ENCODE measurements around the gene TMPRSS13. TPM values are rescaled to one million over a fixed set of nuclear protein-coding genes. Genes with fewer than 3 reads are reported as not detected.
A peak's percentile ranks its signal among the peaks of the same experiment; 100 is the strongest.

Gene TMPRSS13
- total RNA-seq, 4 donors from 2014 or later = 11.1 to 31.7 (median 21.0) TPM

DNA sequence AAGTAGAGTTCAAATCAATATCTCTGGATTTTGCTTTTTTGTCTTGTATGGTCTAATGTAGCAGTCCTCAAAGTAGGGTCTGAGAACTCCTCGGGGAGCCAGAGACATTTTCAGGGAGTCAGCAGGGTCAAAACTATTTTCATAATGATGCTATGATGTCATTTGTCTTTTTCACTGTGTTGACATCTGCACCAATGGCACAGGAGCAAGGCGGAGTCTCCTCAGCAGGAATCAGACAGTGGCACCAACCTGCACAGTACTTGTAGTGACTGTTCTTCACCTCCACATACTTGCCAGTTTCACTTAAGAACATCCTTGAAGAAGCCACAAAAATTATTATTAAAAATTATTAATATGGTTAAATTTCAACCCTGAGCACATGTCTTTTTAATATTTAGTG, 37.8 kb downstream of the TMPRSS13 start:
- Histone ChIP-seq H3K4me1 (peaks cover 0 to 2% (median 0%) of the 10 kb centered on the region in 3 donors), H3K9me3 (no peaks in the 10 kb centered on the region), H3K27ac (no peak overlapping the region), H3K27me3 (peaks cover 0 to 9% (median 0%) of the 10 kb centered on the region in 4 donors), H3K36me3 (no peaks in the 10 kb centered on the region), H3K4me3 (no peak overlapping the region)
- WGBS, 2 donors = 71 to 75% methylated on average over 2 of the region's 2 CpGs
- TF ChIP-seq, protein P1, sequence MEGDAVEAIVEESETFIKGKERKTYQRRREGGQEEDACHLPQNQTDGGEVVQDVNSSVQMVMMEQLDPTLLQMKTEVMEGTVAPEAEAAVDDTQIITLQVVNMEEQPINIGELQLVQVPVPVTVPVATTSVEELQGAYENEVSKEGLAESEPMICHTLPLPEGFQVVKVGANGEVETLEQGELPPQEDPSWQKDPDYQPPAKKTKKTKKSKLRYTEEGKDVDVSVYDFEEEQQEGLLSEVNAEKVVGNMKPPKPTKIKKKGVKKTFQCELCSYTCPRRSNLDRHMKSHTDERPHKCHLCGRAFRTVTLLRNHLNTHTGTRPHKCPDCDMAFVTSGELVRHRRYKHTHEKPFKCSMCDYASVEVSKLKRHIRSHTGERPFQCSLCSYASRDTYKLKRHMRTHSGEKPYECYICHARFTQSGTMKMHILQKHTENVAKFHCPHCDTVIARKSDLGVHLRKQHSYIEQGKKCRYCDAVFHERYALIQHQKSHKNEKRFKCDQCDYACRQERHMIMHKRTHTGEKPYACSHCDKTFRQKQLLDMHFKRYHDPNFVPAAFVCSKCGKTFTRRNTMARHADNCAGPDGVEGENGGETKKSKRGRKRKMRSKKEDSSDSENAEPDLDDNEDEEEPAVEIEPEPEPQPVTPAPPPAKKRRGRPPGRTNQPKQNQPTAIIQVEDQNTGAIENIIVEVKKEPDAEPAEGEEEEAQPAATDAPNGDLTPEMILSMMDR (IDR thresholded peaks at IDR 0.05) = no peak
- TF ChIP-seq POLR2A (IDR thresholded peaks at IDR 0.05) = no peak
- intact Hi-C loops (cut with DNase I) = no loop called here
- no peak for DNase-seq

DNA sequence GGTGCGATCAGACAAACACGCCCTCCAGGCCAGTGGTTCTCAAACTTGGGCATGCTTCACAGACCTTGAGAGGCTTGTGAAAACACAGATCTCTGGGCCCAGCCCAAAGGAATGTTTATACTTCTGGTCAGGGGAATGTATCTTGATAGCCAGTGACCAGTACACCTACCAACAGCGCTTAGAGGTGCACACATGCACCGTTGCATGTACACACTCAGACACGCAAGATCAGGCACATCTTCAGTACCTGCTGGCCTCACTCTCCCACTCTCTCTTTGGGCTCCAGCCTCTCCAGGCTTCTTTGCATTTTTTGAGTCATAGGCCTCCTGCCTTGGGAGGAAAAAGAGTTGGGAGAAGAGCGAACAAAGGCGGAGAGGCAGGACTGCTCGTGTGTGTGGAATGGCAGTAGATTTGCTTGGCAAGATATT, 41.0 kb downstream of the TMPRSS13 start:
- TF ChIP-seq, protein P1 (IDR thresholded peaks at IDR 0.05) = no peak
- TF ChIP-seq POLR2A (IDR thresholded peaks at IDR 0.05) = no peak
- Histone ChIP-seq H3K27me3 (peaks cover 0 to 2% (median 0%) of the 10 kb centered on the region in 4 donors), H3K4me1 (peaks cover 0 to 22% (median 5%) of the 10 kb centered on the region in 3 donors), H3K9me3 (no peaks in the 10 kb centered on the region), H3K4me3 (no peak overlapping the region), H3K27ac (no peak overlapping the region), H3K36me3 (no peaks in the 10 kb centered on the region)
- no peak for DNase-seq
- intact Hi-C loops (cut with DNase I) = no loop called here
- WGBS, 2 donors = 38 to 70% methylated on average over 7 to 8 of the region's 8 CpGs

DNA sequence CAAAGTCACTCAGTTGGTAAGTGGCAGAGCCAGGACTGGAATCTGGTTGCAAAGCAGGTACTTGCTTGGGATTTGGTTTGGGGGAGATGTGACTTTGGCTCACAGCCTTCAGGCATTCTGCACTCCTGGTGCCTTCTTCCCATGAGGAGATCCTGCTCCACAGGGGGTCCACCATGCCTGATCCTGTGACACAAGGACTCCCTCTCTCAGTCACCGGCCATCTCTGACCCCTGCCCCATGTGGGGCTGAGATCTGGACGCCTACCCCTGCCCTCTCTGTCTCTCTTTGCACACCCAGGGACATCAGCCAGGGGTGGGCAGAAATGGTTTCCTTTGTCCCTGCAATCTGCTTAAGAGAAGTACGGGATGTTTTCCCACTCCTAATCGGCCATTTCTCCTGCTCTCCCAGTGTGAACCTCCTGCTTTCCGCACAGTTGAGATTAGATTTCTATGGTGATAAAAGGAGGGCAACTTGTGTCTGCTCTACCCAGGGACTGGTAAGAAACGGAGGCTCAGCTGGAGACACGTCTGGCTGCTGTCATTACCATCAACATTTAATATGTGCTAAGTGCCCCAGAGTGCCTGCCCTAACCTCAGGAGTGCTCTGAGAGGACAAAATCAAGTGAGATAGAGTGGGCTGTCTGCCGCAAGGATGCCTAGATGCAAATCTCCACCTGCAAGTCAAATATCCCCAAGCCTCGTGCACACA, 41.6 kb downstream of the TMPRSS13 start:
- H3K27me3 ChIP-seq = peaks cover 0 to 4% (median 0%) of the 10 kb centered on the region in 4 donors
- no peaks in the 10 kb centered on the region for H3K9me3 ChIP-seq
- H3K4me1 ChIP-seq = peaks cover 2 to 28% (median 9%) of the 10 kb centered on the region in 3 donors
- no peaks in the 10 kb centered on the region for H3K36me3 ChIP-seq
- intact Hi-C loops (cut with DNase I) = no loop called here
- H3K4me3 ChIP-seq = no peak overlapping the region
- no peak for DNase-seq
- H3K27ac ChIP-seq = no peak overlapping the region
- WGBS, 2 donors = 57 to 83% methylated on average over 4 to 8 of the region's 9 CpGs
- no peak for TF ChIP-seq POLR2A (IDR thresholded peaks at IDR 0.05)
- TF ChIP-seq, protein P1 (IDR thresholded peaks at IDR 0.05) = no peak

DNA sequence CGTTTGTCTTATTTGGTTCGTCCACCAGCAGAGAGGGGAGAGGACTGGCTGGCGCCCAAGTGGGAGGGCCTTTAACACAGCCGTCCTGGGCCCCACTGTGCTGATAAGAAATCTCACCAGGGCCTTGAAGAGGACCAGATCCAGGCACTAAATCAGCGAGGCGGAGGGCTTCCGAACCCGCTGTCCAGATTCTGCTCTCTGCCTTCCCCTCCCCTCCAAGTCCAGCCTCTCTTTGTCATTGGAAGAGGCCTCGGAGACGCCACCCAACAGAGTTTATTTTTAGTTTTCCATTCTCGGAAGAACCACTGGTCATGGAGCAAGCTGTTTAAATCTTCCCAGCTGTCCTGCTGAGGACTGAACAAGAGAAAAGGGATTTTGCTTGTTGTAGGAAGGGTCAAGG, 43.4 kb downstream of the TMPRSS13 start:
- no peaks in the 10 kb centered on the region for H3K36me3 ChIP-seq
- H3K27ac ChIP-seq = peak overlapping the region in 3 of 4 donors; percentile 45 to 85 (median 65)
- no peak for DNase-seq
- H3K4me3 ChIP-seq = peak overlapping the region in 1 of 4 donors; percentile 43
- H3K4me1 ChIP-seq = peaks cover 6 to 35% (median 14%) of the 10 kb centered on the region in 3 donors
- WGBS, 2 donors = 65 to 68% methylated on average over 10 to 11 of the region's 11 CpGs
- H3K27me3 ChIP-seq = peaks cover 0 to 14% (median 0%) of the 10 kb centered on the region in 4 donors
- no peak for TF ChIP-seq POLR2A (IDR thresholded peaks at IDR 0.05)
- TF ChIP-seq, protein P1 (IDR thresholded peaks at IDR 0.05) = no peak
- intact Hi-C loops (cut with DNase I) = no loop called here
- H3K9me3 ChIP-seq = no peaks in the 10 kb centered on the region

DNA sequence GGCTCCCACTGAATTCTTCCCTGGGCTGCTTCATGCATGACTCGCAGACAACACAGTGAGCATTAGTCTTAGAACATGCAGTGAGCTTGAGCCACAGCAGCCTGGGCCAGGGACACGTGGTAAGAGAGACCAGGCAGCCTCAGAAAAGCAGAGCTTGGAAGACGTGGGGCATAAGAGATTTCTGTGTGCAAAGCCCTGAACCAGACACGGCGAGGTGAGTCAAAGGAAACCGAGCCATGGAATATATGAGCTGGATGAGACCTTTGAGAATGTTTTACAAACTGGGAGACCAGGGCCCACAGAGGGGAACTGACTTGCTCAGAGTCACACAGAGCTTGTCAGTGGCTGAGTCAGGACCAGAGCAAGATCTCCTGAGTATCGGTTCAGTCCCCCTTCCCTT, 44.2 kb downstream of the TMPRSS13 start:
- TF ChIP-seq, protein P1 (IDR thresholded peaks at IDR 0.05) = no peak
- no peak for TF ChIP-seq POLR2A (IDR thresholded peaks at IDR 0.05)
- intact Hi-C loops (cut with DNase I) = no loop called here

More for the DNA sequence above, 44.2 kb downstream of the TMPRSS13 start:
- Histone ChIP-seq H3K4me3 (no peak overlapping the region), H3K9me3 (no peaks in the 10 kb centered on the region), H3K27ac (peak overlapping the region in 3 of 4 donors; percentile 45 to 85 (median 65)), H3K4me1 (peaks cover 6 to 35% (median 14%) of the 10 kb centered on the region in 3 donors), H3K27me3 (peaks cover 0 to 22% (median 0%) of the 10 kb centered on the region in 4 donors), H3K36me3 (no peaks in the 10 kb centered on the region)
- DNase-seq = no peak
- WGBS, 2 donors = 69 to 72% methylated on average over 6 to 7 of the region's 7 CpGs

All from esophagus squamous epithelium (tissue), 5 donors.